GM21360 (cell line): ENCODE measurements around the gene ZFYVE21.

ENCODE experiments used
- ATAC-seq: cut with Tn5 transposase; IDR thresholded peaks from one replicate; pipeline ENCODE4 v1.9.1; 2021; ENCODE audit warnings: mild to moderate bottlenecking, moderate library complexity; ENCODE audit not compliant: unreplicated experiment

The ZFYVE21 gene

GRCh38 chr14:103704708-103705107, 10.9 kb upstream of the ZFYVE21 start:
- no peak for ATAC-seq

- no peak for ATAC-seq
These were observed 10.5 kb upstream of the ZFYVE21 start for GRCh38 chr14:103705118-103705503.

GRCh38 chr14:103705504-103706284, 9.9 kb upstream of the ZFYVE21 start:
- ATAC-seq: no peak

- no peak for ATAC-seq
These were observed 8.9 kb upstream of the ZFYVE21 start for GRCh38 chr14:103706551-103707328.

GRCh38 chr14:103707329-103708263, 8.0 kb upstream of the ZFYVE21 start:
- ATAC-seq: no peak

- no peak for ATAC-seq
These were observed 6.8 kb upstream of the ZFYVE21 start for GRCh38 chr14:103708750-103709187.

- no peak for ATAC-seq
These were observed 5.8 kb upstream of the ZFYVE21 start for GRCh38 chr14:103709814-103710213.

- ATAC-seq: no peak
These were observed 4.7 kb upstream of the ZFYVE21 start for GRCh38 chr14:103710771-103711377.

GRCh38 chr14:103711516-103712431, 3.8 kb upstream of the ZFYVE21 start:
- ATAC-seq: no peak

- ATAC-seq: no peak
These were observed 2.9 kb upstream of the ZFYVE21 start for GRCh38 chr14:103712633-103713247.

- no peak for ATAC-seq
These were observed 2.1 kb upstream of the ZFYVE21 start for GRCh38 chr14:103713304-103714062.

- ATAC-seq: no peak
These were observed 1.4 kb upstream of the ZFYVE21 start for GRCh38 chr14:103714063-103714724.

- peak; percentile 4 for ATAC-seq
These were observed 636 bp downstream of the ZFYVE21 start for GRCh38 chr14:103716091-103716801.

GRCh38 chr14:103716899-103717411, 1.3 kb downstream of the ZFYVE21 start:
- ATAC-seq: no peak

- no peak for ATAC-seq
These were observed 3.0 kb downstream of the ZFYVE21 start for GRCh38 chr14:103718572-103718971.

- no peak for ATAC-seq
These were observed 4.1 kb downstream of the ZFYVE21 start for GRCh38 chr14:103719751-103720150.
